Measurements from ENCODE around the gene P2RX5.

- TF ChIP-seq CTCF (IDR thresholded peaks at IDR 0.05; ENCODE audit: poor library complexity), result no peak
- TF ChIP-seq EZH2phosphoT487 (IDR thresholded peaks at IDR 0.05; ENCODE audit: low read depth, severe bottlenecking, unreplicated experiment), result no peak
These were observed 44.7 kb upstream of the P2RX5 start for GRCh38 chr17:3740611-3741073.
